HepG2 (cell line): ENCODE data around the gene GIMAP8. TPM values are rescaled to one million over a fixed set of nuclear protein-coding genes. Genes with fewer than 3 reads are reported as not detected.

Source experiments
- BCL6 ChIP-seq: IDR thresholded peaks from 2 replicates; pipeline ENCODE4 v1.6.1; 2016; ENCODE audit warnings: missing genetic modification reagents, missing compliant biosample characterization
- CHD2 ChIP-seq: IDR thresholded peaks from 2 replicates; pipeline ENCODE4 v1.6.1; 2011; ENCODE audit warnings: low read depth, low read length, improper control_type of control experiment
- FOXP1 ChIP-seq, 2 experiments: fragments of 450-650 bp in 1 of 2; IDR thresholded peaks; 2 replicates each; pipeline ENCODE4 v1.6.1; 2017 to 2018; ENCODE audit warnings: antibody characterized with exemption in 1 of 2
- HOXA9 ChIP-seq: sonication (generic); formaldehyde crosslinking; IDR thresholded peaks from 2 replicates; pipeline ENCODE4 v1.8.1; 2022; ENCODE audit warnings: missing genetic modification reagents, mild to moderate bottlenecking, moderate library complexity, borderline replicate concordance
- MED13 ChIP-seq: sonication (generic); formaldehyde crosslinking; IDR thresholded peaks from 2 replicates; pipeline ENCODE4 v1.5.0; 2020; ENCODE audit warnings: missing genetic modification reagents
- SKIL ChIP-seq: sonication (generic); formaldehyde crosslinking; IDR thresholded peaks from 2 replicates; pipeline ENCODE4 v1.8.0; 2022; ENCODE audit warnings: missing genetic modification reagents, mild to moderate bottlenecking, moderate library complexity, borderline replicate concordance
- SP5 ChIP-seq: IDR thresholded peaks from 2 replicates; pipeline ENCODE4 v1.6.1; 2016; ENCODE audit warnings: low read depth, borderline replicate concordance
- SUZ12 ChIP-seq: fragments of 150-350 bp; IDR thresholded peaks from 2 replicates; pipeline ENCODE4 v1.6.1; 2014; ENCODE audit warnings: low read depth, low read length
- THAP7 ChIP-seq: sonication (generic); formaldehyde crosslinking; IDR thresholded peaks from 2 replicates; pipeline ENCODE4 v1.8.1; 2023; ENCODE audit warnings: mild to moderate bottlenecking, missing genetic modification reagents
- ZGPAT ChIP-seq: IDR thresholded peaks from 2 replicates; pipeline ENCODE4 v1.6.1; 2016; ENCODE audit warnings: mild to moderate bottlenecking
- ZNF687 ChIP-seq: sonication (generic); formaldehyde crosslinking; IDR thresholded peaks from 2 replicates; pipeline ENCODE4 v1.5.1; 2020; ENCODE audit warnings: mild to moderate bottlenecking, missing genetic modification reagents, moderate library complexity
- polyA plus RNA-seq, 8 experiments: library from polyadenylated mRNA; depleted of rRNA in 3 of 8; stranded (reverse) in 7 of 8; unstranded in 1 of 8; fragments of >200 nt; fragmentation: Illumina TruSeq in 4 of 8; extraction: Trizol in 4 of 8; gene quantifications; 2 replicates each; pipeline versions ENCODE4 v1.2.1 to v1.2.3, GENCODE V29; 2011 to 2016; ENCODE audit warnings: low read depth in 4 of 8, missing spikeins in 1 of 8, mixed read lengths in 1 of 8; ENCODE audit not compliant: insufficient read depth in 1 of 8
- total RNA-seq, 5 experiments: library from RNA; depleted of rRNA; stranded (reverse); fragments of >200 nt; fragmentation: Illumina TruSeq; extraction: Trizol; gene quantifications; 2 replicates each; pipeline ENCODE4 v1.2.3, GENCODE V29; 2016; ENCODE audit warnings: low read depth in 1 of 5
- TF ChIP-seq, protein P1 (sequence below): sonication (generic); formaldehyde crosslinking; IDR thresholded peaks from 2 replicates; pipeline ENCODE4 v1.5.0; 2020; ENCODE audit warnings: mild to moderate bottlenecking, missing genetic modification reagents
- TF ChIP-seq, protein P2 (sequence below): IDR thresholded peaks from 2 replicates; pipeline ENCODE4 v1.6.1; 2016; ENCODE audit warnings: low read depth, borderline replicate concordance

GIMAP8 gene
- total and polyA plus RNA-seq, 2 of the 13 experiments (the other 11 are each of a cell fraction or from before 2014, with no cell fraction given), result not detected

DNA sequence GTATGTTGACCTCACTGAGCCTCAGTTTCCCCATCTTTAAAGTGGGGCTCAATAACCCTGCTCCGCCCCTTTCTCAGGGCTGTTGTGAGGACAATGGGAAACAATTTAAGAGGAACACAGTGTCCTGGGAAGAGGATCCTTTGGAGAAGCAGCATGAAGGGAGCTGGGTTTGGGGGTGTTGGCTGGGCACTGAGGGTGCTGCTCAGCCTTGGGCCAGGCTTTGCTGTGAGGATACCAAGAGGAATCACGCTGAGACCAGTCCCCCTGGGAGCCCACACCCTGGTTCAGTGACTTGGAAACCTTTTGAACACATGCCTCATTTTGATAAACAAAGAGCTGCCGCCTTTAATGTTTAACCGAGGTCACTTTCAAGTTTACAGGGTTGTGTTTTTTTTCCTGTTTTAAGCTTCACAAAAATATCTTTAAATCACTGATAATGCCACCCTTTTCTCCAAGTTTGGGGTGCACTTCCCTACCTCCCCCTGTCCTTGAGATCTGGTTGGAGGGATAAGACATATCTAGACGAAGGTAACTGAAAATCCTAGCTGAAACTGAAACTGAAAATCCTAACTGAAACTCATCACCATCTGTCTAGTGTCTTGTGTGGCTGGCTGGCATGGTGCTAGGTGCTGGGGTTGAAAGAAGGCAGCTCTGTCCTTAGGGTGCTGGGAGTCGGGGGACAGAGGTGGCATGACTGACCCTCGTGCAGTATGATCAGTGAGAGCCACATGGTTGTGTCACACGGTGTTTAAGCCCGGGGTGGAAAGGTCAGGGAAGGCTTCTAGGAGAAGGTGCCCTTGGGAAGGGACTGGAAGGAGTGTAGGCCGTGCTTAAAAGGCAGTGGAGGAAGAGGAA, 43.6 kb upstream of the GIMAP8 start (continued):
- TF ChIP-seq THAP7 (CRISPR knock-in tag) (no peak), ZGPAT (CRISPR knock-in tag) (peak; percentile 69; the same call in 1 of the 2 replicates), FOXP1 (IDR thresholded peaks at IDR 0.05) (no peak), FOXP1 (CRISPR knock-in tag; IDR thresholded peaks at IDR 0.05) (peak; percentile 66; the same call in 1 of the 2 replicates), CHD2 (no peak), SUZ12 (no peak), HOXA9 (CRISPR knock-in tag) (no peak), ZNF687 (CRISPR knock-in tag) (peak; percentile 54), SKIL (CRISPR knock-in tag) (peak; percentile 66), MED13 (CRISPR knock-in tag) (peak; percentile 24; the same call in 1 of the 2 replicates), BCL6 (peak; percentile 74), SP5 (CRISPR knock-in tag) (0 out of 2 replicates have a peak, but pooled peaks have one; percentile 19)
- TF ChIP-seq, protein P1, sequence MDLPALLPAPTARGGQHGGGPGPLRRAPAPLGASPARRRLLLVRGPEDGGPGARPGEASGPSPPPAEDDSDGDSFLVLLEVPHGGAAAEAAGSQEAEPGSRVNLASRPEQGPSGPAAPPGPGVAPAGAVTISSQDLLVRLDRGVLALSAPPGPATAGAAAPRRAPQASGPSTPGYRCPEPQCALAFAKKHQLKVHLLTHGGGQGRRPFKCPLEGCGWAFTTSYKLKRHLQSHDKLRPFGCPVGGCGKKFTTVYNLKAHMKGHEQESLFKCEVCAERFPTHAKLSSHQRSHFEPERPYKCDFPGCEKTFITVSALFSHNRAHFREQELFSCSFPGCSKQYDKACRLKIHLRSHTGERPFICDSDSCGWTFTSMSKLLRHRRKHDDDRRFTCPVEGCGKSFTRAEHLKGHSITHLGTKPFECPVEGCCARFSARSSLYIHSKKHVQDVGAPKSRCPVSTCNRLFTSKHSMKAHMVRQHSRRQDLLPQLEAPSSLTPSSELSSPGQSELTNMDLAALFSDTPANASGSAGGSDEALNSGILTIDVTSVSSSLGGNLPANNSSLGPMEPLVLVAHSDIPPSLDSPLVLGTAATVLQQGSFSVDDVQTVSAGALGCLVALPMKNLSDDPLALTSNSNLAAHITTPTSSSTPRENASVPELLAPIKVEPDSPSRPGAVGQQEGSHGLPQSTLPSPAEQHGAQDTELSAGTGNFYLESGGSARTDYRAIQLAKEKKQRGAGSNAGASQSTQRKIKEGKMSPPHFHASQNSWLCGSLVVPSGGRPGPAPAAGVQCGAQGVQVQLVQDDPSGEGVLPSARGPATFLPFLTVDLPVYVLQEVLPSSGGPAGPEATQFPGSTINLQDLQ (CRISPR knock-in tag), result peak; percentile 93
- TF ChIP-seq, protein P2, sequence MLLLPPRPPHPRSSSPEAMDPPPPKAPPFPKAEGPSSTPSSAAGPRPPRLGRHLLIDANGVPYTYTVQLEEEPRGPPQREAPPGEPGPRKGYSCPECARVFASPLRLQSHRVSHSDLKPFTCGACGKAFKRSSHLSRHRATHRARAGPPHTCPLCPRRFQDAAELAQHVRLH (CRISPR knock-in tag), result no peak
